Ovary (tissue), 9 donors: ENCODE data around the gene CEP104. TPM values are rescaled to one million over a fixed set of nuclear protein-coding genes. Genes with fewer than 3 reads are reported as not detected.

ENCODE experiments used
- DNase-seq, 5 donors: peaks; one replicate each; pipeline ENCODE4 v3.0.0-alpha.2; 2019 to 2020
- H3K27ac ChIP-seq, 2 donors: fragments of 200-600 bp; one replicate each; pipeline versions ENCODE4 v1.5.1 to v1.8.0; 2019 to 2022
- H3K27me3 ChIP-seq: fragments of 200-600 bp; one replicate; pipeline ENCODE4 v1.8.0; 2022
- H3K36me3 ChIP-seq: fragments of 200-600 bp; sonication (generic); one replicate; pipeline ENCODE4 v1.5.1; 2019
- H3K4me1 ChIP-seq: one replicate; pipeline ENCODE4 v1.8.1; 2013; ENCODE audit warnings: mild to moderate bottlenecking, moderate library complexity; ENCODE audit not compliant: insufficient read depth
- H3K4me3 ChIP-seq: fragments of 200-600 bp; sonication (generic); one replicate; pipeline ENCODE4 v1.5.1; 2017
- H3K9me3 ChIP-seq, 2 donors: fragments of 200-600 bp in 1 of 2; sonication (generic) in 1 of 2; one replicate each; pipeline versions ENCODE4 v1.5.1 to v1.8.1; 2013 to 2019; ENCODE audit warnings: mild to moderate bottlenecking in 1 of 2, moderate library complexity in 1 of 2
- CTCF ChIP-seq, 3 donors: fragments of 450-650 bp in 2 of 3; fragments of 200-600 bp in 1 of 3; IDR thresholded peaks; one replicate each; pipeline versions ENCODE4 v1.5.1 to v1.8.0; 2016 to 2022; ENCODE audit warnings: antibody characterized with exemption in 3 of 3, mild to moderate bottlenecking in 1 of 3
- EP300 ChIP-seq: sonication (generic); formaldehyde crosslinking; IDR thresholded peaks from one replicate; pipeline ENCODE4 v1.6.1; 2017; ENCODE audit warnings: antibody characterized with exemption
- POLR2A ChIP-seq: fragments of 450-650 bp; IDR thresholded peaks from one replicate; pipeline ENCODE4 v1.6.1; 2017; ENCODE audit warnings: antibody characterized with exemption, mild to moderate bottlenecking, moderate library complexity
- WGBS, 3 donors: extraction: QIAGEN DNeasy Blood & Tissue Kit in 1 of 3; methylation state at CpG; one replicate each; pipeline versions ENCODE4 v1.1.5 to v1.1.7; 2013 to 2017; 5-methylcytosine and 5-hydroxymethylcytosine counted together
- intact Hi-C, 4 donors: fragments of 100-400 bp; cut with DNase I; formaldehyde crosslinking; loops; one replicate each; pipeline versions ENCODE4 v1.11.0 to v1.15.1; 2022 to 2023
- polyA plus RNA-seq, 2 donors: library from polyadenylated mRNA; stranded (reverse); fragments of 200-250 nt in 1 of 2; fragments of 350-450 nt in 1 of 2; fragmentation: Illumina TruSeq in 1 of 2; extraction: RNeasy Lipid Tissue Mini Kit (QIAGEN cat#74804) in 1 of 2; gene quantifications; one replicate each; pipeline ENCODE4 v1.2.3, GENCODE V29; 2013 to 2014
- total RNA-seq, 7 donors: library from RNA; depleted of rRNA in 2 of 7; stranded (reverse); fragments of >200 nt in 2 of 7; fragmentation: NEBNext Ultra II Directional in 3 of 7; extraction: Animal tissue kit (Norgen Biotek cat#: 25700) in 3 of 7; gene quantifications; one replicate each; pipeline versions ENCODE4 v1.1.0 to v1.2.4, GENCODE V29; 2016 to 2023
- donor health status: DM: no; HTN: no; CAD: no; lungs with moderate emphysema.
- donor health status: DM: no; HTN: no; CAD: no.
- donor health status: Bipolar disorder and iron deficiency.
- donor health status: DM: yes; HTN: yes; CAD: no.
- donor health status: DM: no; HTN: no; CAD: no.
- donor health status: DM: yes; HTN: yes; CAD: no.

The CEP104 gene
- total and polyA plus RNA-seq, 9 donors: 7.9 to 40.7 (median 37.6) TPM

GRCh38 chr1:3858231-3858981, 1.4 kb upstream of the CEP104 start:
- TF ChIP-seq EP300: no peak
- no peak for TF ChIP-seq CTCF (IDR thresholded peaks at IDR 0.05)
- no peak for TF ChIP-seq POLR2A
- 63 to 66% (median 66%) methylated on average over 34 of the region's 34 CpGs for WGBS, 3 donors
- H3K27ac ChIP-seq: peak overlapping the region in 1 of 2 donors; percentile 82
- intact Hi-C loops: no loop called here
- H3K9me3 ChIP-seq: no peaks in the 10 kb centered on the region
- peak in 3 of 5 donors; percentile 17 to 41 (median 37) for DNase-seq
- no peaks in the 10 kb centered on the region for H3K27me3 ChIP-seq
- H3K4me1 ChIP-seq: peaks cover 13% of the 10 kb centered on the region
- no peaks in the 10 kb centered on the region for H3K36me3 ChIP-seq
- peak overlapping the region; percentile 62 for H3K4me3 ChIP-seq

GRCh38 chr1:3857791-3858129, 749 bp upstream of the CEP104 start:
- Histone ChIP-seq H3K36me3 (no peaks in the 10 kb centered on the region), H3K27me3 (no peaks in the 10 kb centered on the region), H3K4me1 (peaks cover 13% of the 10 kb centered on the region), H3K4me3 (peak overlapping the region; percentile 62), H3K27ac (peak overlapping the region; percentile 82 to 83), H3K9me3 (no peaks in the 10 kb centered on the region)
- WGBS, 3 donors: 5 to 7% (median 6%) methylated on average over 17 to 21 of the region's 21 CpGs
- TF ChIP-seq CTCF (IDR thresholded peaks at IDR 0.05) (no peak), POLR2A (no peak), EP300 (no peak)
- intact Hi-C loops: no loop called here
- DNase-seq: peak in 2 of 5 donors; percentile 14 to 38

- H3K27ac ChIP-seq: no peak overlapping the region
- 79 to 86% (median 83%) methylated on average over 15 of the region's 15 CpGs for WGBS, 3 donors
- intact Hi-C loops: no loop called here
These were observed 4.1 kb downstream of the CEP104 start for GRCh38 chr1:3852711-3853485.

GRCh38 chr1:3852091-3852490, 4.9 kb downstream of the CEP104 start:
- intact Hi-C loops: no loop called here
- Histone ChIP-seq H3K36me3 (no peaks in the 10 kb centered on the region), H3K4me1 (peaks cover 5% of the 10 kb centered on the region), H3K27ac (no peak overlapping the region), H3K4me3 (no peak overlapping the region), H3K9me3 (no peaks in the 10 kb centered on the region), H3K27me3 (no peaks in the 10 kb centered on the region)
- DNase-seq: no peak
- no peak for TF ChIP-seq EP300
- no peak for TF ChIP-seq CTCF (IDR thresholded peaks at IDR 0.05)
- no peak for TF ChIP-seq POLR2A
- WGBS, 3 donors: 83 to 86% (median 84%) methylated on average over 12 of the region's 12 CpGs

More at GRCh38 chr1:3852711-3853485, 4.1 kb downstream of the CEP104 start:
- Histone ChIP-seq H3K36me3 (no peaks in the 10 kb centered on the region), H3K27me3 (no peaks in the 10 kb centered on the region), H3K4me1 (peaks cover 6% of the 10 kb centered on the region), H3K4me3 (no peak overlapping the region), H3K9me3 (no peaks in the 10 kb centered on the region)
- no peak for DNase-seq
- TF ChIP-seq CTCF (IDR thresholded peaks at IDR 0.05) (no peak), EP300 (no peak), POLR2A (no peak)
